HEK293 (cell line): Measurements from ENCODE around the gene SLC38A3.

Source experiments
- CTCF ChIA-PET: fragments of 350-600 bp; formaldehyde crosslinking; extraction: SDS; loops from one replicate; lab custom pipeline; 2021; ENCODE audit warnings: antibody characterized with exemption; lab: Yijun Ruan, JAX
- POLR2A ChIA-PET: fragments of 300-600 bp; formaldehyde crosslinking; extraction: SDS; loops from one replicate; lab custom pipeline; 2020; ENCODE audit warnings: antibody characterized with exemption, inconsistent platforms; lab: Yijun Ruan, JAX
- H3K27ac ChIP-seq: fragments of 200-500 bp; sonication (Bioruptor generic); 2 replicates; pipeline ENCODE4 v1.5.1; 2014; ENCODE audit warnings: low read depth, low read length, control low read depth, inconsistent platforms; ENCODE audit errors: extremely low read depth
- H3K36me3 ChIP-seq, 2 experiments: fragments of 200-500 bp in 1 of 2; sonication (Bioruptor generic) in 1 of 2; 1 replicate in 1 of 2; 2 replicates in 1 of 2; pipeline ENCODE4 v1.5.1; 2014 to 2017; ENCODE audit warnings: inconsistent platforms in 2 of 2, low read length in 2 of 2; ENCODE audit not compliant: control insufficient read depth in 2 of 2, insufficient read depth in 1 of 2
- H3K4me1 ChIP-seq: fragments of 200-500 bp; sonication (Bioruptor generic); 2 replicates; pipeline ENCODE4 v1.5.1; 2014; ENCODE audit warnings: mild to moderate bottlenecking, low read length, inconsistent platforms; ENCODE audit not compliant: control insufficient read depth, insufficient read depth
- H3K4me3 ChIP-seq: 2 replicates; pipeline ENCODE4 v1.5.1; 2011; ENCODE audit warnings: low read depth, mild to moderate bottlenecking, control low read depth, low read length, moderate library complexity
- H3K9me3 ChIP-seq: fragments of 200-500 bp; sonication (Bioruptor generic); 2 replicates; pipeline ENCODE4 v1.5.1; 2014; ENCODE audit warnings: low read depth, low read length, inconsistent platforms; ENCODE audit not compliant: control insufficient read depth, insufficient read depth
- GLIS1 ChIP-seq: fragments of 450-650 bp; formaldehyde crosslinking; IDR thresholded peaks from 2 replicates; pipeline ENCODE4 v1.5.1; 2016; ENCODE audit warnings: missing biosample characterization, missing genetic modification characterization
- KLF1 ChIP-seq: fragments of 450-650 bp; formaldehyde crosslinking; IDR thresholded peaks from 2 replicates; pipeline ENCODE4 v1.5.1; 2016; ENCODE audit warnings: missing biosample characterization, missing genetic modification characterization
- PRDM1 ChIP-seq: fragments of 450-650 bp; formaldehyde crosslinking; IDR thresholded peaks from 2 replicates; pipeline ENCODE4; 2016; ENCODE audit warnings: missing biosample characterization, missing genetic modification characterization
- ZBTB44 ChIP-seq: fragments of 450-650 bp; IDR thresholded peaks from 2 replicates; pipeline ENCODE4 v1.5.1; 2018; ENCODE audit warnings: missing biosample characterization, mild to moderate bottlenecking, missing genetic modification characterization
- ZBTB6 ChIP-seq: fragments of 450-650 bp; formaldehyde crosslinking; IDR thresholded peaks from 2 replicates; pipeline ENCODE4 v1.5.1; 2017; ENCODE audit warnings: missing biosample characterization, missing genetic modification characterization
- ZFP37 ChIP-seq: fragments of 450-650 bp; formaldehyde crosslinking; IDR thresholded peaks from 2 replicates; pipeline ENCODE4 v1.5.1; 2016; ENCODE audit warnings: missing biosample characterization, missing genetic modification characterization
- ZNF16 ChIP-seq: fragments of 450-650 bp; formaldehyde crosslinking; IDR thresholded peaks from 2 replicates; pipeline ENCODE4 v1.5.1; 2016; ENCODE audit warnings: low read depth, missing biosample characterization, missing genetic modification characterization
- ZNF2 ChIP-seq: fragments of 450-650 bp; formaldehyde crosslinking; IDR thresholded peaks from 2 replicates; pipeline ENCODE4 v1.5.1; 2016; ENCODE audit warnings: missing biosample characterization, missing genetic modification characterization
- ZNF211 ChIP-seq: fragments of 450-650 bp; formaldehyde crosslinking; IDR thresholded peaks from 2 replicates; pipeline ENCODE4 v1.5.1; 2016; ENCODE audit warnings: low read depth, missing biosample characterization, missing genetic modification characterization
- ZNF24 ChIP-seq: fragments of 450-650 bp; formaldehyde crosslinking; IDR thresholded peaks from 2 replicates; pipeline ENCODE4 v1.5.1; 2016; ENCODE audit warnings: missing biosample characterization, missing genetic modification characterization
- ZNF302 ChIP-seq: fragments of 450-650 bp; formaldehyde crosslinking; IDR thresholded peaks from 2 replicates; pipeline ENCODE4 v1.5.1; 2016; ENCODE audit warnings: missing biosample characterization, missing genetic modification characterization, low read depth
- ZNF350 ChIP-seq: fragments of 450-650 bp; formaldehyde crosslinking; IDR thresholded peaks from 2 replicates; pipeline ENCODE4 v1.5.0; 2017; ENCODE audit warnings: missing biosample characterization, mild to moderate bottlenecking, missing genetic modification characterization
- ZNF488 ChIP-seq: fragments of 450-650 bp; formaldehyde crosslinking; IDR thresholded peaks from 2 replicates; pipeline ENCODE4 v1.5.1; 2016; ENCODE audit warnings: missing biosample characterization, missing genetic modification characterization
- ZNF513 ChIP-seq: fragments of 450-650 bp; IDR thresholded peaks from 2 replicates; pipeline ENCODE4 v1.5.1; 2018; ENCODE audit warnings: missing biosample characterization, missing genetic modification characterization
- ZNF514 ChIP-seq: fragments of 450-650 bp; formaldehyde crosslinking; IDR thresholded peaks from 2 replicates; pipeline ENCODE4 v1.5.1; 2016; ENCODE audit warnings: missing biosample characterization, missing genetic modification characterization
- ZNF585B ChIP-seq: fragments of 450-650 bp; formaldehyde crosslinking; IDR thresholded peaks from 2 replicates; pipeline ENCODE4 v1.5.1; 2016; ENCODE audit warnings: missing biosample characterization, missing genetic modification characterization
- ZNF610 ChIP-seq: fragments of 450-650 bp; formaldehyde crosslinking; IDR thresholded peaks from 2 replicates; pipeline ENCODE4 v1.5.1; 2016; ENCODE audit warnings: missing biosample characterization, missing genetic modification characterization, borderline replicate concordance
- ZNF624 ChIP-seq: fragments of 450-650 bp; formaldehyde crosslinking; IDR thresholded peaks from 2 replicates; pipeline ENCODE4 v1.5.1; 2017; ENCODE audit warnings: missing biosample characterization, missing genetic modification characterization
- ZNF664 ChIP-seq: fragments of 450-650 bp; formaldehyde crosslinking; IDR thresholded peaks from 2 replicates; pipeline ENCODE4 v1.5.1; 2016; ENCODE audit warnings: missing biosample characterization, missing genetic modification characterization
- ZNF830 ChIP-seq: fragments of 450-650 bp; IDR thresholded peaks from 2 replicates; pipeline ENCODE4 v1.5.0; 2018; ENCODE audit warnings: missing biosample characterization, missing genetic modification characterization, low read depth, mild to moderate bottlenecking, moderate library complexity
- ZSCAN30 ChIP-seq: fragments of 450-650 bp; IDR thresholded peaks from 2 replicates; pipeline ENCODE4 v1.5.1; 2018; ENCODE audit warnings: missing biosample characterization, mild to moderate bottlenecking, missing genetic modification characterization, moderate library complexity
- ZXDB ChIP-seq: fragments of 450-650 bp; formaldehyde crosslinking; IDR thresholded peaks from 2 replicates; pipeline ENCODE4 v1.5.1; 2016; ENCODE audit warnings: missing biosample characterization, missing genetic modification characterization

Gene SLC38A3

GRCh38 chr3:50217681-50218080 lies 12.6 kb downstream of the SLC38A3 start:
- no peak overlapping the region for H3K27ac ChIP-seq
- H3K4me3 ChIP-seq: no peak overlapping the region
- ChIA-PET CTCF (interaction anchor here (0.7 to 17.6 kb wide), 3 partner anchors 8 to 29 kb away, joined by 3 to 237 read pairs (median 3); partner anchors contain the start of gene GNAT1), POLR2A (interaction anchor here (1.2 kb wide), 1 partner anchor 8 kb away, joined by 3 read pairs; no protein-coding TSS in a partner anchor)
- TF ChIP-seq ZBTB44 (tag by site-specific recombination): no peak
- no peak for TF ChIP-seq ZNF16 (tag by site-specific recombination)
- no peak for TF ChIP-seq ZNF513 (tag by site-specific recombination)
- no peaks in the 10 kb centered on the region for H3K9me3 ChIP-seq
- H3K36me3 ChIP-seq: peaks cover 0 to 5% of the 10 kb centered on the region in 2 experiments; a peak in 1 of 3 replicates
- no peaks in the 10 kb centered on the region for H3K4me1 ChIP-seq

GRCh38 chr3:50218448-50218847 lies 13.4 kb downstream of the SLC38A3 start:
- Histone ChIP-seq H3K36me3 (peaks cover 0 to 5% of the 10 kb centered on the region in 2 experiments; a peak in 1 of 3 replicates), H3K4me3 (no peak overlapping the region), H3K27ac (no peak overlapping the region), H3K4me1 (no peaks in the 10 kb centered on the region)
- TF ChIP-seq GLIS1 (tag by site-specific recombination) (no peak), ZNF664 (tag by site-specific recombination) (no peak), ZNF610 (no peak), ZBTB6 (no peak), ZNF624 (tag by site-specific recombination) (no peak), ZFP37 (tag by site-specific recombination) (no peak), ZNF302 (no peak), ZNF830 (no peak), ZNF585B (tag by site-specific recombination) (no peak), KLF1 (tag by site-specific recombination) (no peak), ZNF24 (tag by site-specific recombination) (no peak), ZNF2 (tag by site-specific recombination) (no peak), ZXDB (tag by site-specific recombination) (no peak), ZNF488 (tag by site-specific recombination) (no peak)
- TF ChIP-seq, all 188 proteins: peak for 0
- CTCF ChIA-PET: interaction anchor here (0.6 to 17.6 kb wide), 2 partner anchors 8 to 25 kb away, joined by 3 to 237 read pairs; partner anchors contain the start of gene GNAT1
- POLR2A ChIA-PET: no interaction called here
- H3K9me3 ChIP-seq: no peaks in the 10 kb centered on the region

GRCh38 chr3:50219285-50219684 lies 14.2 kb downstream of the SLC38A3 start:
- H3K9me3 ChIP-seq: no peaks in the 10 kb centered on the region
- ChIA-PET POLR2A (no interaction called here), CTCF (interaction anchor here (0.7 to 17.6 kb wide), 4 partner anchors 9 to 55 kb away, joined by 3 to 237 read pairs (median 4); partner anchors contain the start of gene GNAT1)
- TF ChIP-seq ZNF514 (tag by site-specific recombination) (no peak), ZNF350 (tag by site-specific recombination) (no peak), PRDM1 (tag by site-specific recombination) (no peak), ZNF211 (tag by site-specific recombination) (no peak), ZSCAN30 (tag by site-specific recombination) (no peak)
- TF ChIP-seq, all 188 proteins: peak for 0
- H3K4me3 ChIP-seq: no peak overlapping the region
- peaks cover 0 to 5% of the 10 kb centered on the region in 2 experiments; a peak in 1 of 3 replicates for H3K36me3 ChIP-seq
- no peaks in the 10 kb centered on the region for H3K4me1 ChIP-seq
- no peak overlapping the region for H3K27ac ChIP-seq
